ENCODE data around the gene RXRA.

RXRA gene

DNA sequence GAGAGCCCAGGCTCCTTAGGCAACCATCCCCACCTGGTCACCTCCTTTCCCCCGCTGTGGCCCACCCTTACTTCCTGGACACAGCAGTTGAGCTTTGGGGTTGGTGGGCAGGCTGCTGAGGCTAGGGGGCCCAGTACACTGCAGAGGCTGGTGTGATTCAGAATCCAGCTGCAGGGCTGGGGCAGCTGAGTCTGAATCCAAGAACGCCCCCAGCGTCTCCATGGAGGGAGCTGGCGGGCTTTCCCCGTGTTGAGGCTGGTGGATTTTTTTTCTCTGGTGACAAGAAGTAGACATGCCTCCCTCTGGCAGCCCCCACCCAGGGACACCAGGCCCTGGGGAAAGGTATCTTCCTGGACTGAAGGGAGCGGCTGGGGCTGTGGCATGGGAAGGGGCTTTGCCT lies 104.8 kb downstream of the RXRA start:
- no peak overlapping the region for H3K4me3 ChIP-seq (replicated peaks; ENCODE audit: insufficient read depth, low read length)
- H3K27ac ChIP-seq (replicated peaks) = no peak overlapping the region
- no peak for DNase-seq (ENCODE audit: low read depth in 1 of 2, low spot score in 1 of 2)
- H3K27me3 ChIP-seq (ENCODE audit: insufficient read depth, poor library complexity, severe bottlenecking) = no peaks in the 10 kb centered on the region
- TF ChIP-seq, protein P1, sequence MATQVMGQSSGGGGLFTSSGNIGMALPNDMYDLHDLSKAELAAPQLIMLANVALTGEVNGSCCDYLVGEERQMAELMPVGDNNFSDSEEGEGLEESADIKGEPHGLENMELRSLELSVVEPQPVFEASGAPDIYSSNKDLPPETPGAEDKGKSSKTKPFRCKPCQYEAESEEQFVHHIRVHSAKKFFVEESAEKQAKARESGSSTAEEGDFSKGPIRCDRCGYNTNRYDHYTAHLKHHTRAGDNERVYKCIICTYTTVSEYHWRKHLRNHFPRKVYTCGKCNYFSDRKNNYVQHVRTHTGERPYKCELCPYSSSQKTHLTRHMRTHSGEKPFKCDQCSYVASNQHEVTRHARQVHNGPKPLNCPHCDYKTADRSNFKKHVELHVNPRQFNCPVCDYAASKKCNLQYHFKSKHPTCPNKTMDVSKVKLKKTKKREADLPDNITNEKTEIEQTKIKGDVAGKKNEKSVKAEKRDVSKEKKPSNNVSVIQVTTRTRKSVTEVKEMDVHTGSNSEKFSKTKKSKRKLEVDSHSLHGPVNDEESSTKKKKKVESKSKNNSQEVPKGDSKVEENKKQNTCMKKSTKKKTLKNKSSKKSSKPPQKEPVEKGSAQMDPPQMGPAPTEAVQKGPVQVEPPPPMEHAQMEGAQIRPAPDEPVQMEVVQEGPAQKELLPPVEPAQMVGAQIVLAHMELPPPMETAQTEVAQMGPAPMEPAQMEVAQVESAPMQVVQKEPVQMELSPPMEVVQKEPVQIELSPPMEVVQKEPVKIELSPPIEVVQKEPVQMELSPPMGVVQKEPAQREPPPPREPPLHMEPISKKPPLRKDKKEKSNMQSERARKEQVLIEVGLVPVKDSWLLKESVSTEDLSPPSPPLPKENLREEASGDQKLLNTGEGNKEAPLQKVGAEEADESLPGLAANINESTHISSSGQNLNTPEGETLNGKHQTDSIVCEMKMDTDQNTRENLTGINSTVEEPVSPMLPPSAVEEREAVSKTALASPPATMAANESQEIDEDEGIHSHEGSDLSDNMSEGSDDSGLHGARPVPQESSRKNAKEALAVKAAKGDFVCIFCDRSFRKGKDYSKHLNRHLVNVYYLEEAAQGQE (IDR thresholded peaks at IDR 0.05; ENCODE audit: insufficient replicate concordance, low read depth) = no peak
- TF ChIP-seq, protein P2, sequence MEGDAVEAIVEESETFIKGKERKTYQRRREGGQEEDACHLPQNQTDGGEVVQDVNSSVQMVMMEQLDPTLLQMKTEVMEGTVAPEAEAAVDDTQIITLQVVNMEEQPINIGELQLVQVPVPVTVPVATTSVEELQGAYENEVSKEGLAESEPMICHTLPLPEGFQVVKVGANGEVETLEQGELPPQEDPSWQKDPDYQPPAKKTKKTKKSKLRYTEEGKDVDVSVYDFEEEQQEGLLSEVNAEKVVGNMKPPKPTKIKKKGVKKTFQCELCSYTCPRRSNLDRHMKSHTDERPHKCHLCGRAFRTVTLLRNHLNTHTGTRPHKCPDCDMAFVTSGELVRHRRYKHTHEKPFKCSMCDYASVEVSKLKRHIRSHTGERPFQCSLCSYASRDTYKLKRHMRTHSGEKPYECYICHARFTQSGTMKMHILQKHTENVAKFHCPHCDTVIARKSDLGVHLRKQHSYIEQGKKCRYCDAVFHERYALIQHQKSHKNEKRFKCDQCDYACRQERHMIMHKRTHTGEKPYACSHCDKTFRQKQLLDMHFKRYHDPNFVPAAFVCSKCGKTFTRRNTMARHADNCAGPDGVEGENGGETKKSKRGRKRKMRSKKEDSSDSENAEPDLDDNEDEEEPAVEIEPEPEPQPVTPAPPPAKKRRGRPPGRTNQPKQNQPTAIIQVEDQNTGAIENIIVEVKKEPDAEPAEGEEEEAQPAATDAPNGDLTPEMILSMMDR (IDR thresholded peaks at IDR 0.05; ENCODE audit: insufficient read depth, low read length) = no peak
- TF ChIP-seq POLR2AphosphoS5 (IDR thresholded peaks at IDR 0.05; ENCODE audit: low read depth) = no peak
- TF ChIP-seq SPI1 (IDR thresholded peaks at IDR 0.05; ENCODE audit: borderline replicate concordance, low read depth) = no peak
- no peak for TF ChIP-seq GABPA (IDR thresholded peaks at IDR 0.05; ENCODE audit: low read depth)

DNA sequence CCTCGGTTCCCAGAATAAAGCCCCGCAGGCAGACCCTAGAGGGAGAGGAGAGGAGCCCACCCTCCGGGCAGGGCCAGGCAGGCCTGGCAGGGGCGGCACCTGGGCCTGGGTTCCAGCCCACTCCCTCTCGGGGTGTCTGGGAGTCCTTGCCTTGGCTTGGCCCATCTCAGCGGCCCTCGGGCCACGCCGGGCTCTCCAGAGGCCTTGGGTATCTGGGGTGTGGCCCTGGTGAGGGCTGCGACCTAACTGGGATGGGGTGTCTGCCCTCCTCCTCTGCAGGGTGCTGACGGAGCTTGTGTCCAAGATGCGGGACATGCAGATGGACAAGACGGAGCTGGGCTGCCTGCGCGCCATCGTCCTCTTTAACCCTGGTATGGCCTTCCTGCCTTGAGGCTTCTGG lies 105.4 kb downstream of the RXRA start:
- DNase-seq (ENCODE audit: low read depth in 1 of 2, low spot score in 1 of 2) = no peak
- TF ChIP-seq GABPA (IDR thresholded peaks at IDR 0.05; ENCODE audit: low read depth) (no peak), POLR2AphosphoS5 (IDR thresholded peaks at IDR 0.05; ENCODE audit: low read depth) (no peak), SPI1 (IDR thresholded peaks at IDR 0.05; ENCODE audit: borderline replicate concordance, low read depth) (no peak)
- TF ChIP-seq, protein P1 (IDR thresholded peaks at IDR 0.05; ENCODE audit: insufficient replicate concordance, low read depth) = no peak
- TF ChIP-seq, protein P2 (IDR thresholded peaks at IDR 0.05; ENCODE audit: insufficient read depth, low read length) = no peak
- no peak overlapping the region for H3K4me3 ChIP-seq (replicated peaks; ENCODE audit: insufficient read depth, low read length)
- H3K27me3 ChIP-seq (ENCODE audit: insufficient read depth, poor library complexity, severe bottlenecking) = no peaks in the 10 kb centered on the region
- H3K27ac ChIP-seq (replicated peaks) = no peak overlapping the region

DNA sequence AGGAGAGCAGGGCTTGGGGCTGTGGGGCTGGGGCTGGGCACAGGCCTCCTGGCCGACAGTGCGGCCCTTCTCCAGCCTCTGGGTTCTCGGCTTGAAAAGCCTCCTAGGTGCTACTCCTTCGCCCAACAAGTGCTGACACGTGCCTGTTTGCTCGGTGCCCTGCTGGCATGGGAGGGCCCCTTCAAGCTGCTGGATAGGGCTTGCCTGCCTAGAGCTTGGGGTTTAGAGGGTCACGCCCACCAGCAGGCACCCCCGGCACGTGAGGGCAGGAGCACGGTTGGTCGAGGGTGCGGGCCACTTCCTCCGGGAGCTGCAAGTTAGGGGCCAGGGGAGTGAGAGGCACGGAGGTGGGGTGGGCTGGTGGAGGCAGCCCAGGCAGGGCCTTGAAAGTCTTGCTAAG lies 106.2 kb downstream of the RXRA start:
- Histone ChIP-seq H3K27ac (replicated peaks) (no peak overlapping the region), H3K27me3 (ENCODE audit: insufficient read depth, poor library complexity, severe bottlenecking) (no peaks in the 10 kb centered on the region), H3K4me3 (replicated peaks; ENCODE audit: insufficient read depth, low read length) (no peak overlapping the region)
- TF ChIP-seq POLR2AphosphoS5 (IDR thresholded peaks at IDR 0.05; ENCODE audit: low read depth) = no peak; the same call in 1 of the 2 replicates
- TF ChIP-seq, protein P1 (IDR thresholded peaks at IDR 0.05; ENCODE audit: insufficient replicate concordance, low read depth) = no peak
- no peak for TF ChIP-seq SPI1 (IDR thresholded peaks at IDR 0.05; ENCODE audit: borderline replicate concordance, low read depth)
- no peak for TF ChIP-seq GABPA (IDR thresholded peaks at IDR 0.05; ENCODE audit: low read depth)
- TF ChIP-seq, protein P2 (IDR thresholded peaks at IDR 0.05; ENCODE audit: insufficient read depth, low read length) = no peak
- no peak for DNase-seq (ENCODE audit: low read depth in 1 of 2, low spot score in 1 of 2)
